H1 (cell line): ENCODE data around the gene CDH16. TPM values are rescaled to one million over a fixed set of nuclear protein-coding genes. Genes with fewer than 3 reads are reported as not detected.

Source experiments
- ATF3 ChIP-seq: IDR thresholded peaks from 2 replicates; pipeline ENCODE4 v1.6.1; 2011; ENCODE audit warnings: low read depth, mild to moderate bottlenecking, low read length; ENCODE audit not compliant: insufficient read depth
- CHD2 ChIP-seq: IDR thresholded peaks from 2 replicates; pipeline ENCODE4 v1.6.1; 2012; ENCODE audit warnings: low read length, improper control_type of control experiment
- CHD7 ChIP-seq: fragments of 300-600 bp; sonication (generic); IDR thresholded peaks from 2 replicates; pipeline ENCODE4 v1.7.1; 2012; ENCODE audit warnings: low read length, moderate library complexity, mild to moderate bottlenecking, inconsistent platforms; ENCODE audit not compliant: insufficient replicate concordance
- CREB1 ChIP-seq: IDR thresholded peaks from 2 replicates; pipeline ENCODE4 v1.6.1; 2012; ENCODE audit warnings: inconsistent platforms
- EGR1 ChIP-seq: IDR thresholded peaks from 2 replicates; pipeline ENCODE4 v1.6.1; 2011; ENCODE audit warnings: low read depth, low read length, borderline replicate concordance
- KDM1A ChIP-seq: fragments of 200-600, 300-600 bp; sonication (generic); IDR thresholded peaks from 2 replicates; pipeline ENCODE4 v1.7.1; 2016; ENCODE audit warnings: mild to moderate bottlenecking, low read length, borderline replicate concordance
- RAD21 ChIP-seq, 2 experiments: IDR thresholded peaks in 1 of 2; conservative IDR thresholded peaks in 1 of 2; 2 replicates each; pipeline ENCODE4 v1.6.1; 2011; ENCODE audit warnings: low read depth in 2 of 2, low read length in 2 of 2, improper control_type of control experiment in 1 of 2, inconsistent platforms in 1 of 2, mild to moderate bottlenecking in 1 of 2, moderate library complexity in 1 of 2
- polyA plus RNA-seq, 7 experiments: library from polyadenylated mRNA; depleted of rRNA in 3 of 7; stranded (reverse) in 5 of 7; unstranded in 2 of 7; fragments of >200 nt in 5 of 7; fragments of 200-250 nt in 2 of 7; gene quantifications; 1 replicate in 5 of 7; 2 replicates in 1 of 7; 4 replicates in 1 of 7; pipeline versions ENCODE4 v1.2.1 to v1.2.3, GENCODE V29; 2011 to 2013; ENCODE audit warnings: missing spikeins in 2 of 7, mixed read lengths in 2 of 7
- total RNA-seq: library from RNA; stranded (reverse); fragmentation: NEBNext Ultra II Directional; extraction: Animal tissue kit (Norgen Biotek cat#: 25700); gene quantifications from 2 replicates; pipeline ENCODE4 v1.2.1, GENCODE V29; 2021

The CDH16 gene
- total and polyA plus RNA-seq, 2 of the 8 experiments (the other 6 are each of a cell fraction or from before 2014, with no cell fraction given) = not detected

GRCh38 chr16:66936889-66937554 lies 18.3 kb upstream of the CDH16 start (continued):
- no peak for TF ChIP-seq EGR1
- no peak for TF ChIP-seq KDM1A
- TF ChIP-seq CHD2 = no peak
- no peak for TF ChIP-seq CREB1
- TF ChIP-seq CHD7 = no peak
- no peak for TF ChIP-seq RAD21 (IDR thresholded peaks at IDR 0.05 in 1 of 2, conservative IDR thresholded peaks at IDR 0.05 in 1 of 2; ENCODE audit: low read depth in 2 of 2, low read length in 2 of 2)
- no peak for TF ChIP-seq ATF3
